ENCODE results near the gene DNAH10. TPM values are rescaled to one million over a fixed set of nuclear protein-coding genes. Genes with fewer than 3 reads are reported as not detected.

Gene DNAH10
- total RNA-seq, 1 donor from 2014 or later = 0.54 TPM

DNA sequence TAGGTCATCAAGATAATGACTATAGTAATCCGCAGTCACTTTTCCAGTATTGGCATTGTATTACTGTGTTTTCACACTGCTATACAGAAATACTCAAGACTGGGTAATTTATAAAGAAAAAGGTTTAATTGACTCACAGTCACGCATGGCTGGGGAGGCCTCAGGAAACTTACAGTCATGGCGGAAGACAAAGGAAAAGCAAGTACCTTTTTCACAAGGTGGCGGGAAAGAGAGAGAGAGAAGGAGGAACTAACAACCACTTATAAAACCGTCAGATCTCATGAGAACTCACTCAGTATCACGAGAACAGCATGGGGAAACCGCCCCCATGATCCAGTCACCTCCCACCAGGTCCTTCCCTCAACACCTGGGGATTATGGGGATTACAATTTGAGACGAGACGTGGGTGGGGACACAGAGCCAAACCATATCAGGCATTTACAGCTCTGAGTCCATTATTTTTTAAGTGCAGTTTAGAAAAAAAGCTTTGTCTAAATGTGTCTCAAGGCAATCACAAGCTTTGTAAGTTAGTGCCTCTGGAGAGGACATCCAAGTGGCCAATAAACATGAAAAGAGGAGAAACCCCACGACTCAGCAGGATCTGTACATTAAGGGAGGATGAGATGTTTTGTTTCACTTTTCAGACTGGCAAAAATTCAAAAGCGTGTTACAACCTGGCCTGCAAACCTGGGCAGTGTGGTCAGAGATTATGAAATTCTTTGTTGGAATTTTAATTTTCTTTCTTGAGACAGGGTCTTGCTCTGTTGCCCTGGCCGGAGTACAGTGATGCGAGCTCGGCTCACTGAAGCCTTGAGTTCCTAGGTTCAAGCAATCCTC, 82.0 kb downstream of the DNAH10 start:
- Histone ChIP-seq H3K79me2 (ENCODE audit: insufficient read depth, low read length) (no peaks in the 10 kb centered on the region), H4K20me1 (ENCODE audit: insufficient read depth, low read length) (no peaks in the 10 kb centered on the region), H3K9ac (ENCODE audit: low read length) (no peak overlapping the region), H3K4me1 (ENCODE audit: insufficient read depth, low read length) (no peaks in the 10 kb centered on the region), H3K27me3 (ENCODE audit: insufficient read depth, low read length) (peaks cover 2% of the 10 kb centered on the region), H3K36me3 (ENCODE audit: insufficient read depth, low read length) (no peaks in the 10 kb centered on the region), H3K4me3 (ENCODE audit: insufficient read depth, low read depth, low read length) (no peak overlapping the region), H2AFZ (ENCODE audit: low read depth, low read length) (no peak overlapping the region), H3K4me2 (ENCODE audit: low read length) (no peak overlapping the region), H3K9me3 (ENCODE audit: insufficient read depth, low read depth, low read length) (no peaks in the 10 kb centered on the region), H3K27ac (ENCODE audit: low read depth, low read length) (no peak overlapping the region)
- H3K27me3 Mint-ChIP-seq (ENCODE audit: low read depth, unreplicated experiment) = peaks cover 19% of the 10 kb centered on the region
- TF ChIP-seq EZH2 (IDR thresholded peaks at IDR 0.05; ENCODE audit: insufficient read depth, low read length) = no peak
- TF ChIP-seq, protein P1, sequence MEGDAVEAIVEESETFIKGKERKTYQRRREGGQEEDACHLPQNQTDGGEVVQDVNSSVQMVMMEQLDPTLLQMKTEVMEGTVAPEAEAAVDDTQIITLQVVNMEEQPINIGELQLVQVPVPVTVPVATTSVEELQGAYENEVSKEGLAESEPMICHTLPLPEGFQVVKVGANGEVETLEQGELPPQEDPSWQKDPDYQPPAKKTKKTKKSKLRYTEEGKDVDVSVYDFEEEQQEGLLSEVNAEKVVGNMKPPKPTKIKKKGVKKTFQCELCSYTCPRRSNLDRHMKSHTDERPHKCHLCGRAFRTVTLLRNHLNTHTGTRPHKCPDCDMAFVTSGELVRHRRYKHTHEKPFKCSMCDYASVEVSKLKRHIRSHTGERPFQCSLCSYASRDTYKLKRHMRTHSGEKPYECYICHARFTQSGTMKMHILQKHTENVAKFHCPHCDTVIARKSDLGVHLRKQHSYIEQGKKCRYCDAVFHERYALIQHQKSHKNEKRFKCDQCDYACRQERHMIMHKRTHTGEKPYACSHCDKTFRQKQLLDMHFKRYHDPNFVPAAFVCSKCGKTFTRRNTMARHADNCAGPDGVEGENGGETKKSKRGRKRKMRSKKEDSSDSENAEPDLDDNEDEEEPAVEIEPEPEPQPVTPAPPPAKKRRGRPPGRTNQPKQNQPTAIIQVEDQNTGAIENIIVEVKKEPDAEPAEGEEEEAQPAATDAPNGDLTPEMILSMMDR (IDR thresholded peaks at IDR 0.05; ENCODE audit: insufficient read depth, low read depth, low read length) = no peak
- peaks cover 14% of the 10 kb centered on the region for H3K9me3 Mint-ChIP-seq (ENCODE audit: unreplicated experiment)
- H3K4me1 Mint-ChIP-seq (ENCODE audit: low read depth, unreplicated experiment) = no peaks in the 10 kb centered on the region
- no peak overlapping the region for H3K27ac Mint-ChIP-seq (ENCODE audit: unreplicated experiment)
- no peak overlapping the region for H3K4me3 Mint-ChIP-seq (ENCODE audit: unreplicated experiment)
- FAIRE-seq = no peak
- DNase-seq (ENCODE audit: low read depth) = no peak
- H3K36me3 Mint-ChIP-seq (ENCODE audit: low read depth, unreplicated experiment) = no peaks in the 10 kb centered on the region

DNA sequence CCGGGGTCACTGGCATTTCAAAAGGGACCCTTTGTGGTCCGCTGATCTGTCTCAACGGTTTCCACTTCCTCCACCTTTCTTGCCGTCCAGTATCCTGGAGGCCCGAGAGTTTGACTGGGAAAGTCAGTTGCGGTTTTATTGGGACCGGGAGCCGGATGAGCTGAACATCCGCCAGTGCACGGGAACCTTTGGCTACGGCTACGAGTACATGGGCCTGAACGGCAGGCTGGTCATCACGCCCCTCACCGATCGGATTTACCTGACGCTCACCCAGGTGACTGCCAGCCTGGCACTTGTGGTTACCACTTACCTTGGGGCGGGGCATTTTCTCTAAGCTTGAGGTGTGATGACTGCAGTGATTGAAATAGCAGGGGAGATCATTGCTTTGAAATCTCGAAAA, 83.8 kb downstream of the DNAH10 start:
- Histone ChIP-seq H3K9me3 (ENCODE audit: insufficient read depth, low read depth, low read length) (no peaks in the 10 kb centered on the region), H3K27ac (ENCODE audit: low read depth, low read length) (no peak overlapping the region), H3K27me3 (ENCODE audit: insufficient read depth, low read length) (peaks cover 2% of the 10 kb centered on the region), H3K4me3 (ENCODE audit: insufficient read depth, low read depth, low read length) (no peak overlapping the region), H3K4me1 (ENCODE audit: insufficient read depth, low read length) (no peaks in the 10 kb centered on the region), H3K79me2 (ENCODE audit: insufficient read depth, low read length) (no peaks in the 10 kb centered on the region), H3K36me3 (ENCODE audit: insufficient read depth, low read length) (no peaks in the 10 kb centered on the region), H3K4me2 (ENCODE audit: low read length) (no peak overlapping the region), H2AFZ (ENCODE audit: low read depth, low read length) (no peak overlapping the region), H3K9ac (ENCODE audit: low read length) (no peak overlapping the region), H4K20me1 (ENCODE audit: insufficient read depth, low read length) (no peaks in the 10 kb centered on the region)
- peaks cover 27% of the 10 kb centered on the region for H3K27me3 Mint-ChIP-seq (ENCODE audit: low read depth, unreplicated experiment)
- TF ChIP-seq EZH2 (IDR thresholded peaks at IDR 0.05; ENCODE audit: insufficient read depth, low read length) = no peak
- TF ChIP-seq, protein P1 (IDR thresholded peaks at IDR 0.05; ENCODE audit: insufficient read depth, low read depth, low read length) = no peak
- no peak overlapping the region for H3K4me3 Mint-ChIP-seq (ENCODE audit: unreplicated experiment)
- DNase-seq (ENCODE audit: low read depth) (no peak), FAIRE-seq (no peak)
- H3K27ac Mint-ChIP-seq (ENCODE audit: unreplicated experiment) = no peak overlapping the region
- peaks cover 2% of the 10 kb centered on the region for H3K36me3 Mint-ChIP-seq (ENCODE audit: low read depth, unreplicated experiment)
- H3K4me1 Mint-ChIP-seq (ENCODE audit: low read depth, unreplicated experiment) = no peaks in the 10 kb centered on the region
- H3K9me3 Mint-ChIP-seq (ENCODE audit: unreplicated experiment) = peaks cover 11% of the 10 kb centered on the region

DNA sequence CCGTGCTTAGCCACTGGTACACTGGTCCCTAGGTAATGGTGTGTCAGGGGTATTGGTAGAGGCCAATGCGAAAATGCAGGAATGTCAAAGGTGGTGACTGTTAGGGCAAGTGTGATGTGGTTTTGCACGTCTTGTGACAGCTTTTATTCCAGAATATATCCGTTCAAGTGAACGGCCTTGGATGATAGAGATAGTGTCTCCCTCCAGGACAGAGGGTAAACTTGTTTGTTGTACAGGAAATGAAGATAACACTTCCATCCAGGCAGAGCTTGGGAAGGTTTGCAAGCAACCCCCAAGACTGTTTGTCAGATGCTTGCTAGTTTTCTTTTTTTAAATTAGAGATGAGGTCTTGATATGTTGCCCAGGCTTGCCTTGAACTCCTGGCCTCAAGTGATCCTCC, 84.2 kb downstream of the DNAH10 start:
- FAIRE-seq = no peak
- no peak overlapping the region for H3K4me2 ChIP-seq (ENCODE audit: low read length)

More for the DNA sequence above, 84.2 kb downstream of the DNAH10 start:
- Mint-ChIP-seq H3K4me1 (ENCODE audit: low read depth, unreplicated experiment) (no peaks in the 10 kb centered on the region), H3K27ac (ENCODE audit: unreplicated experiment) (no peak overlapping the region), H3K9me3 (ENCODE audit: unreplicated experiment) (peaks cover 11% of the 10 kb centered on the region), H3K27me3 (ENCODE audit: low read depth, unreplicated experiment) (peaks cover 29% of the 10 kb centered on the region), H3K4me3 (ENCODE audit: unreplicated experiment) (no peak overlapping the region), H3K36me3 (ENCODE audit: low read depth, unreplicated experiment) (peaks cover 2% of the 10 kb centered on the region)
- Histone ChIP-seq H4K20me1 (ENCODE audit: insufficient read depth, low read length) (no peaks in the 10 kb centered on the region), H3K9ac (ENCODE audit: low read length) (no peak overlapping the region), H2AFZ (ENCODE audit: low read depth, low read length) (no peak overlapping the region), H3K79me2 (ENCODE audit: insufficient read depth, low read length) (no peaks in the 10 kb centered on the region), H3K27ac (ENCODE audit: low read depth, low read length) (no peak overlapping the region), H3K4me3 (ENCODE audit: insufficient read depth, low read depth, low read length) (no peak overlapping the region), H3K27me3 (ENCODE audit: insufficient read depth, low read length) (peaks cover 2% of the 10 kb centered on the region), H3K4me1 (ENCODE audit: insufficient read depth, low read length) (no peaks in the 10 kb centered on the region), H3K36me3 (ENCODE audit: insufficient read depth, low read length) (no peaks in the 10 kb centered on the region), H3K9me3 (ENCODE audit: insufficient read depth, low read depth, low read length) (no peaks in the 10 kb centered on the region)
- TF ChIP-seq, protein P1 (IDR thresholded peaks at IDR 0.05; ENCODE audit: insufficient read depth, low read depth, low read length) = no peak
- no peak for DNase-seq (ENCODE audit: low read depth)

All from astrocyte (in vitro differentiated cells and primary cell).